HG02885 (cell line): ENCODE results near the gene TMF1.
A peak's percentile ranks its signal among the peaks of the same experiment; 100 is the strongest.

Source experiments
- ATAC-seq: cut with Tn5 transposase; IDR thresholded peaks from one replicate; pipeline ENCODE4 v1.9.1; 2021; ENCODE audit warnings: mild to moderate bottlenecking; ENCODE audit not compliant: unreplicated experiment, poor library complexity

The TMF1 gene

DNA sequence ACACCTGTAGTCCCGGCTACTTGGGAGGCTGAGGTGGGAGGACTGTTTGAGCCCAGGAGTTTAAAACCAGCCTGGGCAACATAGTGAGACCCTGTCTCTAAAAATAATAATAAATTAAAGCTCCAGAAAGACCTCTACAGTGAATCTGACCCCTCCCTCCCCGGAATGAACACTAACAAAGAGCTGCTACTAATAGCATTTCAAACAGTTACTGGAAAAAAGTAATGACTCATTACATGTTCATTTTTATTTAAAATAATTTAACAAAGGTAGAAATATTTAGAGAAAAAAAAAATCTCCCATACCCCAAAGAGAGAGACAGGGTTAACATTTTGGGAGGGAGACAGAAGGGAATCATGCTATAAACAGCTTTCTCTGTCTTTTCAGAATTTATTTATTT is 30.2 kb upstream of the TMF1 start:
- ATAC-seq: no peak

DNA sequence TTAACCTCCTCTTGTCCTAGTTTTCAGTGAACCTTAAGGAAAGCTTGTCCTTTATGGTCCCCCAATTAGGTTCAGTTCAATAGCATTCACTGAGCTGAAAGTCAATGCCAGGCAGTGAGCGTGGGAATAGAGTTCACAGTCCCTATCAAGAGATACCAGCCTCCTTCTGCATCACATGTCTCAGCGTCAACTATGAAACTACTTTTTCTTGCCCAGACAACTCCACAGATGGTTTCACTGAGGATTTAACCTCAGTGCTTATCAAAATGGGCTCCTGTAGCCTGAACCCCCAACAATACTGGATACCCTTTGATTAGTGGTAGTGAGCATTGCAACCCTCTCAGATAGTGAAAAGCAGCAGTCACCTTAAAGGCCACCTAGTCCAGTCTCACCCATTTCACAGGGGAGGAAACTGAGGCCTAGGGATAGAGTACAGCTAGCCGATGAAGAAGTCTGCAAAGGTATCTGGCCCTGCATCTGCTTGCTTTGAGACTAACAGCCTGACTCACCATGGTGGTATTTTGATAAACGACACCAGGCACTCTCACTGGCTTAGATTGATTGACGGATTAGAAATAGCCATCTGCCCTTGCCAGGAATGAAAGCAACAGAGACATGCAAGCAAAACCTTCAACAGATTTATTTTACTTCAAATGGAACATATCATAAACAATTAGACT is 29.6 kb upstream of the TMF1 start:
- ATAC-seq: no peak

DNA sequence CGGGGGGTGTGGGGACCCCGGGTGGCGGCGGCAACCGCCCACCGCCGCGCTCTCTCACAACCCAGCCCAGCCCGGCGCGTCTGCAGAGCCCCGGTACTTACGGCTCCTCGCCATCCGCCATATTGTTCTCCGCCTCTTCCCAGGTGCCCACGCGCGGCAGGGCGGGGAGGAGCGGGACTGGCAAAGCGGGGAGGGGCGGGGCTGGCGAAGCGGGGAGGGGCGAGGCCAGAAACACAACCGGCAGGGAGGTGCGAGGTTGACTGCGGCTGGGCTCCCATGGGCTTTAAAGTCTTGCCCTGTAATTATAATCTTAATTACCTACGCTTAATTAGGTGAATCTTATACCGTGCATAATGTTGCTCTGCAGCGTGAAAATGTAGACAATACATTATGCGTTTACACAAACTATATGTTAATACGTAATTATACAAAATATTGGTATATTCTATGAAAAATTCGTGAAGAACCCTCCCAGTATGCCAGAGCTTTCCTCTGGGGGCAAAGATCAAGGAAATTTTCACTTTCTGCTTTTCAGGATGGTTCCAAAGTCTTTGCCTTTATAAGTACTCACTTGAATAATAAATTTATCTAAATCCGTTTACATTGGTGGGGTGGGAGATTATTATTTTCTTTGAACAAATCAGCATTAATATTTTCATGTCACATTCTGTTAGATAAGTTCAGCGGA is 28.2 kb upstream of the TMF1 start, which contains the start of gene UBA3:
Gene UBA3, minus strand, starts transcription at position 133 of the 688 bp plus-strand sequence. Its CDS starts 12 bp downstream, at position 121.
- peak; percentile 52 for ATAC-seq

DNA sequence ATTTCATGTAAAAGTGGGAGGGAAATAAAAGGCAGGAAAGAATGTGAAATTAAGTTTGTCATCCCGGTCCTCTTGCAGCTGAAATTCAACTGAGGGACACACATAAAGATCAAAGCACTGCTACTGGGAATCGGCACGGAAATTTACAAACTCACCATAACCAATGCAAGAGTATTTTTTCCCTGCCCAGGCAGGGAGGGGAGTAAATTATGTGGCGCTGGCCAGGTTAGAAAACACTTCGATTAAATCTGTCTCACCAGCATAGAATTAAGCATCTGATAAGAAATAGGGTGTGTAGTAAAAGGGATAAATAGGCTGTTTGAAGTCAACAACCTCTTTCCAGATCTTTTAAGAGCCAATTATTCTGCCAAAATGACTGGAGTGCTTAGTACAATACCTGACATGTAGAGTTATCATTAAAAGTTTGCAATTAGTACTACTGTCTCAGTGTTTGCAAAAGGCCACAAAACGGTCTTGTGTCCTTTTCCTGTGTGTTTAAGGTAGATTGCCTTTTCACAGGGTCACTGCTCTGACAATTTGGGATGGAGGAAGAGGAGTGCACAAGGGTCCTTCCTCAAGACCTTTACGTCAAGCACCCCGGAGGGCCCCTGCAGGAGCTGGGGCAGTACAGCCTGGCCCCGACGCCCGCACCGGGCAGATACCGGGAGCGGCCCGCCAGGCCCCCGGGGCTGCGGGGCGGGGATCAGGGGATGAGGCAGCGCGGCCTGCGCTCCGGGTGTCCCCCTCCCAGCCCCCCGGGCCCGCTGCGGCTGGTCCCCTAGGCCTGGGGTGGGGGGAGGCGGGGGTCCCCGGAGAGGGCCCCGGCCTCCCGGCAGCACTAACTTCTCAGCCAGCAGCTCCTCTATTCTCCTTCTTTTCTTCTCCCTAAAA is 27.4 kb upstream of the TMF1 start:
- peak; percentile 21 for ATAC-seq

DNA sequence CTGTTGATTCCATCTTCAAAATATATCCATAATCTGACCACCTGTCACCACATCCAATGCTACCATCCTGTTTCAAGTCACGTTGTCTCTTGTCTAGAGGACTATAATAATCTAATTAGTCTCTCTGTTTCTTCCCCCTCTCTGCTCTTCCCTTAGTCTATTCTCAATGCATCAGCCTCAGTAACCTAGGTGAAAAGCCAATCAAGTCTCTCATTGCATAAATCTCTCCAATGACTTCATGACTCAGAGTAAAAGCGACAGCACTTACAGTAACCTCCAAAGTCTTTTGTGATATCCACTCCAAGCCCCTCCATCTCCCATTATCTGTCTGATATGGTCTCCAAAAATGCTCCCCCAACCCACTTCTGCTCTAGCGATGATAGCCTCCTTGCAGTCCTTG is 20.8 kb upstream of the TMF1 start:
- ATAC-seq: no peak

DNA sequence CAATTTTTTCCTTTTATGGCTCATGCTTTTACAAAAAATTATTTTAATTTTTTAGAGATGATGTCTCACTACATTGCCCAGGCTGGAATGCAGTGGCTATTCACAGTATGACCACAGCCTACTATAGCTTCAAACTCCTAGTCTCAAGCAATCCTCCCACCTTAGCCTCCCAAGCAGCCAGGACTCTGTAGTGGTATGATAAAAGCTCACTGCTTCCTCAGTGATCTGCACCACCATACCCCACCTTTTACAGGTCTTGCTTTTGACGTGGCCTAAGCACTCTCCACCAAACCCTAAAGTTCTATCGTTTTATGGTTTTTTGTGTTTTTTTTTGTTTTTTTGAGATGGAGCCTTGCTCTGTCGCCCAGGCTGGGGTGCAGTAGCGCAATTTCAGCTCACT is 14.0 kb upstream of the TMF1 start:
- no peak for ATAC-seq

DNA sequence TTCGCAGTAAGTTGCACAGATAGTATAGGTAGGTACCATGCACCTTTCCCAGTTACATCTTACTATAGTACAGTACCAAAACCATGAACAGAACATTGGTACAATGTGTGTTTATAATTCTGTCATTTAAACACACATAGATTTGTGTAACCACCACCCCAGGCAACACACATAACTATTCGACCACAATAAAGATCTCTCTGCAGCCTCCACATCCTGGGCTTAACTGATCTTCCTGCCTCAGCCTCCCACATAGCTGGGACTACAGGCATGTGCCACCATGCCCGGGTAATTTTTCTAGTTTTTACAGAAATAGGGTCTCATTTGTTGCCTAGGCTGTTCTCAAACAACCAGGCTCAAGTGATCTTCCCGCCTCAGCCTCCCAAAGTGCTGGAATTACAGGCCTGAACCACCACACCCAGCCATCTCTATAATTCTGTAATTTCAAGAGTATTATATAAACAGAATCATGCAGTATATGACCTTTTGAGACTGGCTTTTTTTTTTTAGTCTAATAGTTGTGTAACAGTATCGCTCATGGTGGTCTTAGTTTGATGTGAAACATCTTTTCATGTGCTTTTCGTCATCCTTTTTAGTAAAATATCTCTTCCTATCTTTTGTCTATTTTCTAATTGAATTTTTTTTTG is 13.3 kb upstream of the TMF1 start:
- no peak for ATAC-seq

DNA sequence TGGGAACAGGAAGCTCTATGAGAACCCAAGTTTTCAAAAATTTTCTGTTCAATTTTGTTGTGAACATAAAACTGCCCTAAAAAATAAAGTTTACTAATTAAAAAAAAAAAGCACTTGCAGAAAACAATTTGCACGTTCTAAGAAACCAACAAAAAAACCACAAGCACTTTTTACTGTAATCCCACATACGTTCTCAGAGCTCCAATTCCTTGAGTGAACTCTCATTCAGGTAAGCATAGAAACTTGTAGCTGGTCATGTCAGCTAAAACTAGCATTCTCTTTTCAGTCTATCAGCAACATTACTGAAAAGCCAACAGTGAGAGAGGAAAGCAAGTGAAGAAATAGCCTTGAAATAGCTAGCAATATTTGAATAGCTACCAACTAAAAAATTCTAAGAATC is 11.5 kb upstream of the TMF1 start:
- ATAC-seq: no peak

DNA sequence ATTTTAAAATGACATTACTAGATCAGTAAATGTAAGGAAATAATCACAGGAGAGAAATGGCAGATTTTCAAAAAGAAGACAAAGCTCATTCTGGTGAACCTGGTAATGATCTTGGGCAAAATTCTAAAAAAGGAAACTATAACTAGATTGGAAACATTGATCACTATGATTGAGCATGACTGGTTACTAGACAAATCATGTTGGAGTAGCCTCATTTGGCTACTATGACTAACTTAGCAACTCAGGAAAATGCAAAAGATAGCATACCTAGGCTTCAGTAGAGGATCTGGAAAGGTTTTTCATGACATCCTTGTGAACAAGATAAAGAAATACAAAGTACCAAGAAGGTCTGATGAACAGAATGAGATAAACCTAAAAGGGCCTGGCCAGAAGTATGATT is 7.6 kb upstream of the TMF1 start:
- ATAC-seq: no peak

DNA sequence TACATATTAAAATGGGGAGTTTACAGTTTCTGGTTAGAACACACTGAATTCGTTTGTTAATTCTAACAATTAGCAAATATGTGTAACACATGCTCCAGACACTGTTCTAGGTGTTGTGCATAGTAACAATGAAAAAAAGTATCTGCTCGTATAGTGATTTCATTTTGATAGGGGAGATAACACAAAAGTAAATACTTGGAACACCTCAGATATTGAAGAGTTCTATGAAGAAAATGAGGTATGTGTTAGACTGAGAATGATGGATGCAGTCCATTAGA is 6.8 kb upstream of the TMF1 start:
- ATAC-seq: no peak

DNA sequence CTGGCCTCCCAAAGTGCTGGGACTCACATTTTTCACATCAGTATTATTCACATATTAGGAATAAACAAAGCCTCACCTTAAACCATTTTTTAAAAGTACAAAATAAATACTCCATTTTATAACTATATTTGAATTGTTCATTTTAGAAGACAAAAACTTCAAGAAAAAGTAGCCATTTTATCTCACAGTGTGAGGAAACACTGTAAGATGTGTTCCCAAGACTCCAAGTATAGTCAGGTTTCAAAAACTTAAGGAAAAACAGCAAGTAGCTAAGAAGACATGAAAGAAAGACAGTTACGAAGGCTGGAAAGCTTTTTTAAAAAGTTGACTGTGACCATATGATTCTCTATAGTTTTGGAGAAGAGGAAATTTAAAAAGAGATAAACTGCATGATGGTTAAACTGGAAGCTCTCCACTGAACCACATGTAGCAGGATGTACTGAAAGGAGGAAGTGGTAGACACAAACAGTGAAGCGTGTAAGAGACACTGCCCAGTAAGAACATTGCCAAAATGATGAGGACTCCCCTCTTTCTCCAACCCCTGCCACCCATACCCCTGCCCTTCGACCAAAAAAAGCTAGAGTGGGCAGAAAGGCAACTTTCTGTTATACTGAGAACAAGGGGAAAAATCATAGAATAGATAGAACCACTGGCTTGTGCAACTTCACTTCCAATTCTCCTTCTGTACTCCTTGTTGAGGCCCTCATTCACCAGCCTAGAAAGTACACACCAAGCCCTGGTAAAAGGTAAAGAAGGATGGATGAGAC is 6.2 kb upstream of the TMF1 start:
- ATAC-seq: peak; percentile 100

DNA sequence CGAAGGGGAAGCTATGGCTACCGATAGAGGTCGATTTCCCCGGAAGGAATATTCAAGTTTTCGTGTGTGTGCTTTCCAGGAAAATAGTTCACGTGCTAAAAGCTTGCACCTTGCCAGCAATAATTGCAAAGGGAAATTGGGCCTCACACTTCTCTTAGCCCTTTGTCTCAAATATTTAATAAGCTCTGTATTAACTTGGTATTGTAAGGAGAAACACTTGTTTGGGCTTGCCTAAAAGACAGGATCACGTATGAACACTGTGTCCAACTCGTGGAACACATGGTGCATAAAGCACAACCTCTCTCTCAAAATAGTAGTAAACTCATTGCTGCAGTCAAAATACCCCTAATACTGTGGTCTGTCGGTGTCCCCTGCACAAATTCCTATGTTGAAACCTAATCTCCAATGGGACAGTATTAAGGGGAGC is 352 bp upstream of the TMF1 start:
- ATAC-seq: no peak

DNA sequence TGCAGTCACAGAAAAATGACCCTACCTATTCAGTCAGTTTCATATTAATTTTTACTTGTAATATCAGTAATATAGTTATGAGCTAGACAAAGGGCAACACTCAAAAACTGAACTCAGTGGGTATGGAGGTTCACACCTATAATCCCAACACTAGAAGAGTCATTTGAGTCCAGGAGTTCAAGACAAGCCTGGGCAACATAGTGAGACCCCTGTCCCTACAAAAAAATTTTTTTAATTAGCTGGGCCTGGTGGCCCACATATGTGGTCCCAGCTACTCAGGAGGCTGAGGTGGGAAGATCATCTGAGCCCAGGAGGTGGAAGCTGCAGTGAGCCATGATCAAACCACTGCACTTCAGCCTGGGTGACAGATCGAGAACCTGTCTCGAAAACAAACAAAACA is 3.1 kb downstream of the TMF1 start:
- ATAC-seq: no peak

DNA sequence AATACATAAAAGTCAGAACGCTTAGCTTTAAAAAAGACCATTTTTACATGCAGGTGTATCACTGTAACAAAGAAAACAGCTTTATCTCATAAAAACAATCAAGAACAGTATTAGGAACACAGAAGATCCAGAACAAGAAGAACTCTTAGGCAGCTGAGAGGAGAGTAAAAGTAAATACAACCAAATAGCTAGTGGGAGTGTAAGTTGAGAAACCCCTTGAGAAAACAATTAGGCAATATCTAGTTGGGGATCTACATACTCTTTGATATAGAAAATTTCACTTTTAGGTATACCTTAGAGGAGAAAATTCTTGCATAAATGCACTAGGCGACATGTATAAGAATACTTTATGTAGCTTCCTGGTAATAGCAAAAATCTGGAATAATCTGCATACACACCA is 7.5 kb downstream of the TMF1 start:
- ATAC-seq: no peak

DNA sequence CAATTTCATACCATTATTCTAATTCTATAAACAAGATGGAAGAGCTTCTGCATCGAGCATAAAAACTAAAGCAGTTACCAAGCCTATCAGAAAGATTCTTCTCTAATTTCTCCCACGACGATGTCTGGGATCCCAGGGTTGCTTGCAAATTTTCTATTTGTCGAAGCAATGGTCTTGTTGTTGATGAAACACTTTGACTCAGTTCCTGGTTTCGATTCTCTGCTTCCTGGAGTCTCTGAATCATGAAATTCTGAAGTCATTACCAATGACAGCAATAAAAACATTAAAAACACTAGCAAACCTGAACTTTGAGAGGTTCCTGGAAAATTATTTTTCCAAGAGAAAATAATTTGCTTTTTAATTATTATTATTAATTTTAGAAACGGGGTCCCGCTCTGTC is 18.7 kb downstream of the TMF1 start:
- no peak for ATAC-seq

DNA sequence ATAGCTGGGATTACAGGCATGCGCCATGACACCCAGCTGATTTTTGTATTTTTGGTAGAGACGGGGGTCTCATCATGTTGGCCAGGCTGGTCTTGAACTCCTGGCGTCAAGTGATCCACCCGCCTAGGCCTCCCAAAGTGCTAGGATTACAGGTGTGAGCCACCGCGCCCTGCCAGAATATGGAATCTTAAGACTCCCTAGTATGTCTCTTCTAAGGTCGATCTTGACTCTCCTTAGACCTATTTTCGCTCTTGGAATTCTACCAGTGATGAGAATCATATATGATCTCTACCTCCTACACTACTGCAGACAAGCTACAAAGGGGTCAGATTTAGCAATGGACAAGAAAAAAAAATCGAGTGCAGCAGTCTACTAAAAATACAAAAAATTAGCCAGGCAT is 19.4 kb downstream of the TMF1 start:
- no peak for ATAC-seq

DNA sequence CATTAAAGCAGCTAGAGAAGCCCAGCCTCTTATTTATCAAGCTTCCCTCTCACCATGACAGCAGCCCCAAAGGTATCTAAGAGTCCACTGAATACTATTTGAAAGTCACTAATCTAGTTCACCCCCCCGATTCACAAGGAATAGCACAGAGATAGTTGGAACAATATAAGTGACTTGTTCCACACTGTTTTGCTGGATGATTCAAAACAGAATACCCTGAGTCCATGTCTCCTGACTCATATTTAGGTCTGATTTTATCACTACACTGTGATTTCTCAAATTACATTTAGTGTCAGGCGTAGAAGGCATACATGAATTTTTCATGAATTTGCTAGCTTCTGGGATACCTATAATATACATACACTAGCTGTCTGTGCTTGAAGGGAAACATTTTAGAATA is 20.0 kb downstream of the TMF1 start:
- ATAC-seq: no peak

DNA sequence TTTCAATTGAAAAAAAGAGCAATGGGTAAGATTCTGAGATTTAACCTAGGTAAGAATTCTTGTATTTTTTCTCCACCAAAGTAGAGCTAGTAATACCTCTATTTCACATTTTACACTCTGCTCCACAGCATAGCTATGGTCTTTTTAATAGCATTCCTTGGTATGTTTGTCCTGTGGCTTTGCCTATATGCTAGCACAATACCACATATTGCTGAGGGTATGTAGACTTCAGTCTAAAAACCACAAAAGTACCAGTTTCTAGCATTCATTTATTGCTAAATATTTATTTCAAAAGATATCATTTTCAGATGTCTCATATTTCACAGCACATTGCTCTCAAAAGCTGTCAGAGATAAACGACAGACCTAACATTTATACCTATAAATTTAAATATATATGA is 20.5 kb downstream of the TMF1 start:
- no peak for ATAC-seq

DNA sequence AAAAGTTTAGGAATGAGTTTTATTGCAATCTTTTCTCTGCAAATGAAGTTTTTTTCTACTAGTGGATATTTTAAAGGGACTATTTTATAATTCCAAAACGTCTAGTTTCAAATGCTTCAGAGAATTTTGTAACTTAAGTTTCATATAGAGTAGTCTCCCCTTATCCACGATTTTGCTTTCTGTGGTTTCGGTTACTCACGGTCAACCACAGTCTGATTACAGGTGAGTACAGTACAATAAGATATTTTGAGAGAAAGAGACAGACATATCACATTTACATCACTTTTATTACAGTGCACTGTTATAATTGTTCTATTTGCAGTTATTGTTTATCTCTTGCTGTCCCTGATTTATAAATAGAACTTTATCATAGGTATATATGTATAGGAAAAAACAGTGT is 31.3 kb downstream of the TMF1 start:
- no peak for ATAC-seq

DNA sequence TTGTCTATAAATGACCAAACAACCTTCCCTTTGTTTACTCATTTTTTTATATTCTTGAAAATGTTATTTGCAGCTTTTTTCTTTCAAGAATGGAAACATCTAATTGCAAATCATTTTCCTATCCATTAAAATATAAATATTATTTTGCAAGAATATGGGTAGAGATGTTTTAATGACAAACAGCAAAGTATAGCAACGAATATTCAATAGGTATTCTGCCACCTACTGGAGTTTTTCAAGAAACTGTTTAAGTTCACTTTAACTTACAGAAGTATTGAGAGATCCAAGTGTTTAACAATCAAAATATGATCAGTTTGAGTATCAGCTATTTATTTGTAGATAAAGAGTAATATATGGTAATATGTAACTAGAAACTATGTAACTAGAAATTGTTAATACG is 31.7 kb downstream of the TMF1 start:
- ATAC-seq: no peak
